ENCODE measurements around the gene CISTR. TPM values are rescaled to one million over a fixed set of nuclear protein-coding genes. Genes with fewer than 3 reads are reported as not detected.
A peak's percentile ranks its signal among the peaks of the same experiment; 100 is the strongest.

The CISTR gene
- total and polyA plus RNA-seq, 7 donors: not detected

- H3K9me3 ChIP-seq: no peaks in the 10 kb centered on the region
- no peak overlapping the region for H3K4me3 ChIP-seq
- intact Hi-C loops (cut with DNase I): no loop called here
- no peak for DNase-seq
- peaks cover 27 to 69% (median 58%) of the 10 kb centered on the region in 3 donors for H3K27me3 ChIP-seq
- H3K27ac ChIP-seq: no peak overlapping the region
- H3K36me3 ChIP-seq: no peaks in the 10 kb centered on the region
- TF ChIP-seq POLR2A (IDR thresholded peaks at IDR 0.05) (no peak), POLR2AphosphoS5 (IDR thresholded peaks at IDR 0.05) (no peak), EP300 (IDR thresholded peaks at IDR 0.05) (no peak), CTCF (IDR thresholded peaks at IDR 0.05) (no peak)
- 89 to 96% methylated on average over 1 of the region's 1 CpG for WGBS, 2 donors
- H3K4me1 ChIP-seq: peaks cover 0 to 16% (median 15%) of the 10 kb centered on the region in 4 donors
Observed at GRCh38 chr12:53744130-53744441, 7.7 kb downstream of the CISTR start.

GRCh38 chr12:53743266-53744129 is 8.3 kb downstream of the CISTR start:
- Histone ChIP-seq H3K27me3 (peaks cover 33 to 69% (median 64%) of the 10 kb centered on the region in 3 donors), H3K9me3 (no peaks in the 10 kb centered on the region), H3K4me3 (no peak overlapping the region), H3K4me1 (peaks cover 0 to 20% (median 18%) of the 10 kb centered on the region in 4 donors), H3K36me3 (no peaks in the 10 kb centered on the region), H3K27ac (no peak overlapping the region)
- TF ChIP-seq POLR2A (IDR thresholded peaks at IDR 0.05): no peak
- TF ChIP-seq EP300 (IDR thresholded peaks at IDR 0.05): no peak
- no peak for TF ChIP-seq POLR2AphosphoS5 (IDR thresholded peaks at IDR 0.05)
- peak; percentile 81 to 97 (median 93) for TF ChIP-seq CTCF (IDR thresholded peaks at IDR 0.05)
- WGBS, 2 donors: 18% methylated on average over 16 of the region's 16 CpGs
- intact Hi-C loops (cut with DNase I): loop anchor here (2.0 kb wide), 1 partner anchor 43 kb away; no protein-coding TSS in a partner anchor
- no peak for DNase-seq

GRCh38 chr12:53740130-53740491 is 11.7 kb downstream of the CISTR start:
- Histone ChIP-seq H3K27ac (no peak overlapping the region), H3K36me3 (no peaks in the 10 kb centered on the region), H3K9me3 (no peaks in the 10 kb centered on the region), H3K27me3 (peaks cover 37 to 81% (median 62%) of the 10 kb centered on the region in 3 donors), H3K4me3 (peak overlapping the region in 2 of 4 donors; percentile 20 to 29), H3K4me1 (peaks cover 0 to 19% (median 14%) of the 10 kb centered on the region in 4 donors)
- no peak for TF ChIP-seq POLR2A (IDR thresholded peaks at IDR 0.05)
- no peak for TF ChIP-seq POLR2AphosphoS5 (IDR thresholded peaks at IDR 0.05)
- TF ChIP-seq EP300 (IDR thresholded peaks at IDR 0.05): no peak
- no peak for TF ChIP-seq CTCF (IDR thresholded peaks at IDR 0.05)
- DNase-seq: no peak
- intact Hi-C loops (cut with DNase I): no loop called here
- WGBS, 2 donors: 43 to 63% methylated on average over 3 of the region's 3 CpGs

GRCh38 chr12:53739214-53740129 is 12.3 kb downstream of the CISTR start:
- peak overlapping the region in 3 of 4 donors; percentile 16 to 29 (median 20) for H3K4me3 ChIP-seq

More at GRCh38 chr12:53739214-53740129, 12.3 kb downstream of the CISTR start:
- peaks cover 37 to 81% (median 62%) of the 10 kb centered on the region in 3 donors for H3K27me3 ChIP-seq
- intact Hi-C loops (cut with DNase I): no loop called here
- 2 to 5% methylated on average over 50 of the region's 50 CpGs for WGBS, 2 donors
- H3K36me3 ChIP-seq: no peaks in the 10 kb centered on the region
- peaks cover 0 to 19% (median 14%) of the 10 kb centered on the region in 4 donors for H3K4me1 ChIP-seq
- H3K27ac ChIP-seq: no peak overlapping the region
- DNase-seq: no peak
- H3K9me3 ChIP-seq: no peaks in the 10 kb centered on the region
- TF ChIP-seq EP300 (IDR thresholded peaks at IDR 0.05): no peak
- no peak for TF ChIP-seq POLR2AphosphoS5 (IDR thresholded peaks at IDR 0.05)
- TF ChIP-seq POLR2A (IDR thresholded peaks at IDR 0.05): no peak
- no peak for TF ChIP-seq CTCF (IDR thresholded peaks at IDR 0.05)

All from sigmoid colon (tissue), 7 donors.